Measurements from ENCODE around the gene CFAP74. TPM values are rescaled to one million over a fixed set of nuclear protein-coding genes. Genes with fewer than 3 reads are reported as not detected.

CFAP74 gene
- polyA plus RNA-seq, 2 of the 4 experiments (the other 2 are of a cell fraction): 0.03 to 0.04 TPM

DNA sequence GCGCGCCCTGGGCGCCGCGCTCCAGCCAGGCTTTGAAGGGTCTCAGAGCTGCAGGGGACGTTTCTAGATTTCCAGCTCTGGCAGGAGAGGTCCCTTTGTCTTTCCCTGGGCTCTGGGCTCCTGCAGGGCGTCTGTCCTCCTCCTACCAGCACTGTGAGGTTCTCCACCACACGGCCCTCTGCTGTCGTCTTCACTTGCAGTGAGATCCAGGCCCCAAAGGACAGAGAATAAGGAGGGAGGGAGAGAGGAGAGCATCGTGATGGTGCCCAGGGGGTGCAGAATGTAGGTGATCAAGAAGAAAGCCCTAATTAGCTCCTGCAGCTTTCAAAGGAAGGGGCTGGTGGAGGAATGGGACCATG is 108.5 kb downstream of the CFAP74 start:
- TF ChIP-seq MAZ (IDR thresholded peaks at IDR 0.05; ENCODE audit: borderline replicate concordance, low read depth, low read length) (no peak), TP53 (CRISPR knock-in tag; IDR thresholded peaks at IDR 0.05) (no peak), EP300 (IDR thresholded peaks at IDR 0.05) (no peak), EHF (CRISPR knock-in tag; IDR thresholded peaks at IDR 0.05) (no peak), HEYL (CRISPR knock-in tag; IDR thresholded peaks at IDR 0.05) (no peak), SREBF2 (IDR thresholded peaks at IDR 0.05) (no peak), PHF8 (IDR thresholded peaks at IDR 0.05; ENCODE audit: borderline replicate concordance, low read depth) (no peak), ZSCAN20 (CRISPR knock-in tag; IDR thresholded peaks at IDR 0.05) (no peak), FOSB (CRISPR knock-in tag; IDR thresholded peaks at IDR 0.05) (no peak), RCOR1 (IDR thresholded peaks at IDR 0.05; ENCODE audit: low read depth, low read length) (no peak), CEBPB (IDR thresholded peaks at IDR 0.05) (no peak), CHD2 (IDR thresholded peaks at IDR 0.05; ENCODE audit: low read length, partially characterized antibody) (no peak), POLR2A (IDR thresholded peaks at IDR 0.05; ENCODE audit: low read length) (no peak), CBX8 (IDR thresholded peaks at IDR 0.05) (no peak)
- TF ChIP-seq, protein P1, sequence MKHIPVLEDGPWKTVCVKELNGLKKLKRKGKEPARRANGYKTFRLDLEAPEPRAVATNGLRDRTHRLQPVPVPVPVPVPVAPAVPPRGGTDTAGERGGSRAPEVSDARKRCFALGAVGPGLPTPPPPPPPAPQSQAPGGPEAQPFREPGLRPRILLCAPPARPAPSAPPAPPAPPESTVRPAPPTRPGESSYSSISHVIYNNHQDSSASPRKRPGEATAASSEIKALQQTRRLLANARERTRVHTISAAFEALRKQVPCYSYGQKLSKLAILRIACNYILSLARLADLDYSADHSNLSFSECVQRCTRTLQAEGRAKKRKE (CRISPR knock-in tag; IDR thresholded peaks at IDR 0.05; ENCODE audit: low read depth): no peak
- H3K4me3 ChIP-seq: no peak overlapping the region
- ATAC-seq (no peak), FAIRE-seq (no peak), DNase-seq (ENCODE audit: low read depth in 1 of 2, low spot score in 1 of 2) (no peak)
- POLR2A ChIA-PET: no interaction called here
- 90% methylated on average over 10 of the region's 10 CpGs for WGBS (ENCODE audit: missing lambda C conversion rate)
- H3K27ac ChIP-seq: peak overlapping the region in 1 of 2 experiments; percentile 70; a peak in 4 of 6 replicates
- peaks cover 29% of the 10 kb centered on the region for H3K4me1 ChIP-seq
- no peaks in the 10 kb centered on the region for H3K9me3 ChIP-seq
- CTCF ChIA-PET: interaction anchor here (4.1 kb wide), 1 partner anchor 11 kb away, joined by 32 read pairs; no protein-coding TSS in a partner anchor
- peak overlapping the region; percentile 46; the same call in 1 of the 3 replicates for H3K4me2 ChIP-seq

DNA sequence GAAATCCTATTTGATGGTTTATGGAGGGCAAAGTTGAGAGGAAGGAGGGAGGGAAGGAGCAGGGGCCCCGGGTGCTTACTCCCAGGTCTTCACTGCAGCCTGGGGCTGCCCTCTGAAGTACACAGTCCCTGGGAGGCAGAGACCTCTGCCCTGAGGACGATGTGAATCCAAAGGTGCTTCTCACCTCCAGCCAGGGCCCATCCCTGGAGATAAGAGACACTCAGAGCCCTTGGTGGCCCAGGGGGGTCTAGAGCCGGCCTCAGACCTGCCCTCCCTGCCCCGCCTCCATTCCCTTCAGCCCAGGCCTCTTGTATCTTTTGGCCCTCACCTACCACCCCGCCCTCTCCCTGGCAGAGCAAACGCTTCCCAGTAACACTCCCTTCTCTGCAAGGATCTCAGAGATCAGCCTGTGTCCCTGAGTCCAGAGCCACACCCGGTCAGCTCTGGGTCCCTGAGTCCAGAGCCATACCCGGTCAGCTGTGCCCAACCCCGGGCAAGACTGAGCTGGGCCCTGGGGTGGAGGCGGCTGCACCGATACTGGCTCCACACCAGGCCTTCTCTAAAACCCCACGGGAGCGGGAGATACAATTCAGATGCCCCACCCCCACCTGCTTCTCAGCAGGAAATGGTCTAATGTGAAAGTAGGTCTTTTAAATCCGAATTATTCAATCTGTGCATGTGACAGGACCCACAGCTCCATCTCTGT is 109.1 kb downstream of the CFAP74 start:
- TF ChIP-seq POLR2A (IDR thresholded peaks at IDR 0.05; ENCODE audit: low read length) (no peak), MYC (IDR thresholded peaks at IDR 0.05; ENCODE audit: borderline replicate concordance, low read length) (no peak), NR3C1 (IDR thresholded peaks at IDR 0.05) (no peak), RFX5 (IDR thresholded peaks at IDR 0.05) (no peak), FOSL2 (IDR thresholded peaks at IDR 0.05) (no peak), FOSL2 (CRISPR knock-in tag; IDR thresholded peaks at IDR 0.05) (no peak), ESRRA (IDR thresholded peaks at IDR 0.05; ENCODE audit: borderline replicate concordance, low read length) (no peak), EP300 (IDR thresholded peaks at IDR 0.05) (no peak), HOXA7 (CRISPR knock-in tag; IDR thresholded peaks at IDR 0.05) (no peak)
- TF ChIP-seq, protein P2, sequence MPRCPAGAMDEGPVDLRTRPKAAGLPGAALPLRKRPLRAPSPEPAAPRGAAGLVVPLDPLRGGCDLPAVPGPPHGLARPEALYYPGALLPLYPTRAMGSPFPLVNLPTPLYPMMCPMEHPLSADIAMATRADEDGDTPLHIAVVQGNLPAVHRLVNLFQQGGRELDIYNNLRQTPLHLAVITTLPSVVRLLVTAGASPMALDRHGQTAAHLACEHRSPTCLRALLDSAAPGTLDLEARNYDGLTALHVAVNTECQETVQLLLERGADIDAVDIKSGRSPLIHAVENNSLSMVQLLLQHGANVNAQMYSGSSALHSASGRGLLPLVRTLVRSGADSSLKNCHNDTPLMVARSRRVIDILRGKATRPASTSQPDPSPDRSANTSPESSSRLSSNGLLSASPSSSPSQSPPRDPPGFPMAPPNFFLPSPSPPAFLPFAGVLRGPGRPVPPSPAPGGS (IDR thresholded peaks at IDR 0.05): no peak
- H3K9me3 ChIP-seq: no peaks in the 10 kb centered on the region
- no peak for FAIRE-seq
- no peak; a peak in 1 of 6 replicates for ATAC-seq
- ChIA-PET CTCF (interaction anchor here (4.1 kb wide), 1 partner anchor 12 kb away, joined by 32 read pairs; no protein-coding TSS in a partner anchor), POLR2A (no interaction called here)
- H3K4me2 ChIP-seq: peak overlapping the region; percentile 46; the same call in 2 of the 3 replicates
- H3K4me1 ChIP-seq: peaks cover 29% of the 10 kb centered on the region
- DNase-seq (ENCODE audit: low read depth in 1 of 2, low spot score in 1 of 2): no peak
- 40% methylated on average over 7 of the region's 14 CpGs for WGBS (ENCODE audit: missing lambda C conversion rate)
- no peak overlapping the region for H3K4me3 ChIP-seq
- H3K27ac ChIP-seq: peak overlapping the region; percentile 28 to 70; a peak in 4 of 6 replicates

DNA sequence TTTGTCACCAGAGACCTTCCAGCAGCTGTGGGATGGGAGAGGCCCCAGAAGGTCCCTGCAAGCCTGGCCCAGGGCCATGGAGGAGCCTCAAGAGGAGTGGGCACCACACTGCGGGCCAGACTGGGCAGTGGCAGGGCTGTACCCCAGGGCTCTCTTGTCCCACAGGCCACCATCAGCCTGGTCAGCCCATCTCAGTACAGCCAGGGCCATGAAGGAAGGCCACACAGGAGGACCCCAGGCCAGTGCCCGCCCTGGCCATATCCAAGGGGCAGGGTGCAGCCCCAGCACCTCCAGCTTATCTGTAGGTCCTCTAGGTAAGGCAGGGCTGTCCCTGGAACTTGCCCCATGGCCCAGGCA is 109.6 kb downstream of the CFAP74 start:
- 100% methylated on average over 1 of the region's 2 CpGs for WGBS (ENCODE audit: missing lambda C conversion rate)
- POLR2A ChIA-PET: no interaction called here
- Histone ChIP-seq H3K27ac (peak overlapping the region; percentile 28 to 70; a peak in 4 of 6 replicates), H3K4me3 (no peak overlapping the region), H3K4me2 (peak overlapping the region; percentile 46; the same call in 1 of the 3 replicates), H3K9me3 (no peaks in the 10 kb centered on the region), H3K4me1 (peaks cover 29% of the 10 kb centered on the region)
- CTCF ChIA-PET: interaction anchor here (4.1 kb wide), 1 partner anchor 12 kb away, joined by 32 read pairs; no protein-coding TSS in a partner anchor
- no peak for TF ChIP-seq HOXB5 (CRISPR knock-in tag; IDR thresholded peaks at IDR 0.05)
- TF ChIP-seq CHD2 (IDR thresholded peaks at IDR 0.05; ENCODE audit: low read length, partially characterized antibody): no peak
- TF ChIP-seq, protein P3, sequence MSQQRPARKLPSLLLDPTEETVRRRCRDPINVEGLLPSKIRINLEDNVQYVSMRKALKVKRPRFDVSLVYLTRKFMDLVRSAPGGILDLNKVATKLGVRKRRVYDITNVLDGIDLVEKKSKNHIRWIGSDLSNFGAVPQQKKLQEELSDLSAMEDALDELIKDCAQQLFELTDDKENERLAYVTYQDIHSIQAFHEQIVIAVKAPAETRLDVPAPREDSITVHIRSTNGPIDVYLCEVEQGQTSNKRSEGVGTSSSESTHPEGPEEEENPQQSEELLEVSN (IDR thresholded peaks at IDR 0.05; ENCODE audit: borderline replicate concordance, low read depth): no peak
- TF ChIP-seq, protein P4, sequence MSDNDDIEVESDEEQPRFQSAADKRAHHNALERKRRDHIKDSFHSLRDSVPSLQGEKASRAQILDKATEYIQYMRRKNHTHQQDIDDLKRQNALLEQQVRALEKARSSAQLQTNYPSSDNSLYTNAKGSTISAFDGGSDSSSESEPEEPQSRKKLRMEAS (IDR thresholded peaks at IDR 0.05): no peak
- TF ChIP-seq NR3C1 (IDR thresholded peaks at IDR 0.05): no peak
- TF ChIP-seq, protein P5, sequence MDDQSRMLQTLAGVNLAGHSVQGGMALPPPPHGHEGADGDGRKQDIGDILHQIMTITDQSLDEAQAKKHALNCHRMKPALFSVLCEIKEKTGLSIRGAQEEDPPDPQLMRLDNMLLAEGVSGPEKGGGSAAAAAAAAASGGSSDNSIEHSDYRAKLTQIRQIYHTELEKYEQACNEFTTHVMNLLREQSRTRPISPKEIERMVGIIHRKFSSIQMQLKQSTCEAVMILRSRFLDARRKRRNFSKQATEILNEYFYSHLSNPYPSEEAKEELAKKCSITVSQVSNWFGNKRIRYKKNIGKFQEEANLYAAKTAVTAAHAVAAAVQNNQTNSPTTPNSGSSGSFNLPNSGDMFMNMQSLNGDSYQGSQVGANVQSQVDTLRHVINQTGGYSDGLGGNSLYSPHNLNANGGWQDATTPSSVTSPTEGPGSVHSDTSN (IDR thresholded peaks at IDR 0.05): no peak
- no peak for TF ChIP-seq KDM1A (IDR thresholded peaks at IDR 0.05; ENCODE audit: low read depth)
- no peak for TF ChIP-seq FOXS1 (CRISPR knock-in tag; IDR thresholded peaks at IDR 0.05)
- no peak for TF ChIP-seq EHF (CRISPR knock-in tag; IDR thresholded peaks at IDR 0.05)
- TF ChIP-seq PHF8 (IDR thresholded peaks at IDR 0.05; ENCODE audit: borderline replicate concordance, low read depth): no peak
- FAIRE-seq: no peak
- DNase-seq (ENCODE audit: low read depth in 1 of 2, low spot score in 1 of 2): no peak
- ATAC-seq: no peak
